ENCODE measurements around the gene GJA3.

Gene GJA3

DNA sequence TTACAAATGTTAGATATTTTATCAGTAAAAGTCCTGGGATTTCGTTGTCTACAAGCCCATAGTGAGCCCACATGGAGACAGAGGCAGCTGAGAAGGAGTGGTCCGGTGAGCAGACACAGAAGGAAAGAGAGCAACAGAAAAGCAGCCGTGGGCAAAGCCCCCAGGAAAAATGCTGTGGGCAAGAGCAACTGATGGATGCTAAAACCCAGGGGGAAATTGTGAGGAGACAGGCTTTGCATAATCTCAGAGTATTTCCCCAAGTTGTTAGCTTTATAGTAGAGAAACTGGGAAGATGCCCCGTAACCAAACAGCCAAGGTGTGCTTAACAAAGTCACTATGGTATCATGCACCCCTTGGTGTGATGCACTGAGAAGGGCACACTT, 35.1 kb downstream of the GJA3 start:
- TF ChIP-seq, protein P1, sequence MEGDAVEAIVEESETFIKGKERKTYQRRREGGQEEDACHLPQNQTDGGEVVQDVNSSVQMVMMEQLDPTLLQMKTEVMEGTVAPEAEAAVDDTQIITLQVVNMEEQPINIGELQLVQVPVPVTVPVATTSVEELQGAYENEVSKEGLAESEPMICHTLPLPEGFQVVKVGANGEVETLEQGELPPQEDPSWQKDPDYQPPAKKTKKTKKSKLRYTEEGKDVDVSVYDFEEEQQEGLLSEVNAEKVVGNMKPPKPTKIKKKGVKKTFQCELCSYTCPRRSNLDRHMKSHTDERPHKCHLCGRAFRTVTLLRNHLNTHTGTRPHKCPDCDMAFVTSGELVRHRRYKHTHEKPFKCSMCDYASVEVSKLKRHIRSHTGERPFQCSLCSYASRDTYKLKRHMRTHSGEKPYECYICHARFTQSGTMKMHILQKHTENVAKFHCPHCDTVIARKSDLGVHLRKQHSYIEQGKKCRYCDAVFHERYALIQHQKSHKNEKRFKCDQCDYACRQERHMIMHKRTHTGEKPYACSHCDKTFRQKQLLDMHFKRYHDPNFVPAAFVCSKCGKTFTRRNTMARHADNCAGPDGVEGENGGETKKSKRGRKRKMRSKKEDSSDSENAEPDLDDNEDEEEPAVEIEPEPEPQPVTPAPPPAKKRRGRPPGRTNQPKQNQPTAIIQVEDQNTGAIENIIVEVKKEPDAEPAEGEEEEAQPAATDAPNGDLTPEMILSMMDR (IDR thresholded peaks at IDR 0.05; ENCODE audit: extremely low read depth, missing control alignments): no peak
- DNase-seq (ENCODE audit: low spot score): no peak

DNA sequence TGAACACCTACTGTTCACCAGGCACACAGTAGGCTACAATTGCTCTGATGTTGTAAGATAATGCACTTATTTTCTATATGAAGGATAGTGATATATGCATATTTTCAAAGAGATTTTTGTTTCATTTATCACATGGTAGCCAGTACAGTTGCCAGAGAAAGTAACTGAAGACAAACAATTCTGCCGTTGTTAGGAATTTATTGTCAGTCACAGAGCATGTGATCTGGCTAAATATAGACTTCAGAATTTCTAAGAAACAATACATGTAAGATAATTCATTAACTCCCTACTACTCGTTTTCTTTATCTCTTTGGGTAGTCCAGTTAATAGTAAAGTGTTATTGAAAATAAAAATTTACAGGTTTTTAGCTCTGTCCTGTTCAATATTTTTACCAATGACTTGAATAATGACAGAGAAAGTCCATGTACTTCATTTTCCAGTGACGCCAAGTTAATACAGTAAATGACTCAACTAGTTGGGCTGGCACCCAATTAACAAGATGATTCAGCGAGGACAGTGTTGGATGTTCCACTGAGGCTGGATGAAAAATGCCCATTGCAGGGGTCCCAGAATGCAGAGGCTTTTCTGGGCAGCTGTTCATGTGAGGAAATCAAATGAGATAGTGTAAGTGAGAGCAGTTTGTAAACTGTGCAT, 35.6 kb downstream of the GJA3 start:
- TF ChIP-seq, protein P1 (IDR thresholded peaks at IDR 0.05; ENCODE audit: extremely low read depth, missing control alignments): no peak
- no peak for DNase-seq (ENCODE audit: low spot score)

DNA sequence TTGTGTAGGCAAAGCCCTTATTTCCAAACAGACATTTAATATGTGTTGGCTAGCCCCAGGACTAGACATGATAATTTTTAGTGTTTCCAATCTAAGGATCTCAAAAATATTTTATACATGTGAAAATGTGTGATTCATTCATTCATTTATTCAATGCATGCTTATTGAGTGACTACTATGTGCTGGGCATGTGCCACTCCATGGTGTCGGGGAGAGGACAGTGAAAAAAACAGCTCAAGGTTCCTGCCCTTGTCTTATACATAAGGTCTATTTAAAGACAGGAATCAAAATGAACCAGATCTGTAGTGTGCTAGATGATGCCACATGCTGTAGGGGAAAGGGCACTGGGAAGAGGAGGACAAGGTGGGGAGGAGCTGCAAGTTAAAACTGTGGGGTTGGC, 36.5 kb downstream of the GJA3 start:
- DNase-seq (ENCODE audit: low spot score): no peak
- TF ChIP-seq, protein P1 (IDR thresholded peaks at IDR 0.05; ENCODE audit: extremely low read depth, missing control alignments): no peak

DNA sequence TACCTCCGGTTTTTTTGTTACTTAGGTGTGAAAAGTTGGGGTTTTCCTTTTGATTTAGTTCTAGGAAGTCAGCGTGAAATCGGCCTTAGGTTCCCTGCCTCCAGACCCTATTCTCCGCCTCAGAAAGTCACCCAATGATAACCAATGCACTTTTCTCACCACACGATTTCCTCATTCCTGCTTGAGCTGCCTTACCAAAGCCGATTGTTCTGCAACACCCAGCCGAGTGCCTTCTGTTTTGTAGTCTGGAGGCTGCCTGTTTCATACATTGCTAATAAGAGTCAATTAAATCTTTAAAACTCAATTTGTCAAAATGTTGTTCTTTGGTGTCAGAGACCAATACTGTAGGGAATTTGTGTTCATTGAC, 39.7 kb downstream of the GJA3 start:
- TF ChIP-seq, protein P1 (IDR thresholded peaks at IDR 0.05; ENCODE audit: extremely low read depth, missing control alignments): no peak
- DNase-seq (ENCODE audit: low spot score): no peak

DNA sequence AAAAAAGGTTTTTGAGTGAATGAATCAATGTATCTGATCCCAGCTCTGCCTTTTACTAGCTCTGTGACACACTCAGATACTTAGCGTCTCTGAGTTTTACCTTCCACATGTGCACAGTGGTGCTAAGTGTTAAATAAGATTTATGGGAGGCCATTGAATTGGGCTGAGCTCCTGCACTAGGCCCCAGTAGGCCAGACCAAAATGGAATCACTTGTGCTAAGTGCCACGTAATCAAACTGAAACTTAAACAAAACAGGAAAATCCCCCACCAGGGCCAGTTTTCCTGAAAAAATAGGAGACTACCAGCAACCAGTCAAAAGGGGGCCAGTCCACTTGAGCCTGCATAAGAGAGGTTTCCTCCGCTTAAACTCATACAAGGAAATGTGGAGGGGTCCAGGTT, 40.9 kb downstream of the GJA3 start:
- TF ChIP-seq, protein P1 (IDR thresholded peaks at IDR 0.05; ENCODE audit: extremely low read depth, missing control alignments): no peak
- DNase-seq (ENCODE audit: low spot score): no peak

DNA sequence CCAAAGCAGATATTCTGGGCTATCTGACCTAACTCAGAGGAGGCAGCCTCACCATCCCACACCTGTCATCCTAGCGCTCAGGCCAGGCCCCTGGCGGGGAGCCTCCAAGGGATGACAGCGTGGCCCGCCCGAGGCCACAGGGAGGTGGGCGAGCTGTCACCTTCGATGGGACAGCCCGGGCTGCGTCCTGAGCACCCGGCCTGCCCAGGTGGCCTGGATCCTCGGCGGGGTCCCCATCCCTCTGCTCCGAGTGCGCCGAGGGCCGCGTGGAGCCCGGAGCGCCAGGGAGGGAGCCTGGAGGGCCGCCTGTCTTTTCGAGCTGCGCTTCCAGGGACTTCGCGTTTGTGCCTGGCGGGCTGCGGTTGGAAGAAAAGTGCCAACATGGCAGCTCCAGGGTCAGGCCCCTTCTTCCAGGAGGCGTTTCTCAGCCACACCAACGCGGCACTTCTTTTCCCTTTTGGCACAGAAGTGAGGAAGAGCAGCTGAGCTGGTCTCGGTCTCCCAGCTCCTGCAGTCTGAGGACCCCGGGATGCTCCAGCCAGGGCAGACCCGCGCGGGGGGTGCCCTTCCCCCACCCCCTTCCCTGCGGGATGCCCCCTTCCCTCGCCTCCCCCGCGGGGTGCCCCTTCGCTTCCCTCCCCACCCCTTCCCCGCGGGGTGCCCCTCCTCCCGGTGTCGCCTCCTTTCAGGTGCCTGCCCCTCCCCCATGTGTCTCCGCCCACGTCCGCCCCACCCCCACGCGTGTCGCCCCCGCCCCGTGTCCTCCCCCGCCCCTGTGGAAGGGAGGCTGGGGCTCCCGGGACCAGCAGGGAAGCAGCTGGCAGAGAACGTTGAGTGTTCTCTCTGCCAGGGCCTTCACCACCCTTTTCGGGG, 42.3 kb downstream of the GJA3 start:
- TF ChIP-seq, protein P1 (IDR thresholded peaks at IDR 0.05; ENCODE audit: extremely low read depth, missing control alignments): peak; percentile 5
- DNase-seq (ENCODE audit: low spot score): peak; percentile 49

DNA sequence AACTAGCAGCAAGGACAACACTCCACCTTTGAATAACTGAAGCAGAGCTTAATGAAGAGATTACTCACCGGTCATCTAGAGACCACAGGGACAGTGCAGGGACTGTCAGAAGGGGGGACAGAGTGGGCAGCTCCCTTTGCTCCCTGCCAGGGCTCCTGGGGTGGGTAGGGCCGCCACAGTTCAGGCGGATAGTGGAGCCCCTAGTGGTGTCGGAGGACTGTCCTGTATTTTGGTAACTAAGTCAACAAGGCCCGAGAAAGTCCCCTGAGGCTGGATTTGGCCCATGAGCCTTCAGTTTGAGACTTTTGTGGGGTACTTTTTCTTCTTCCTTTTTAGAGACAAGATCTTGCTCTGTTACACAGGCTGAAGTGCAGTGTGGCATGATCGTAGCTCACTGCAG, 44.6 kb downstream of the GJA3 start:
- TF ChIP-seq, protein P1 (IDR thresholded peaks at IDR 0.05; ENCODE audit: extremely low read depth, missing control alignments): no peak
- no peak for DNase-seq (ENCODE audit: low spot score)

Measured in GM20000 (cell line).